Right lobe of liver (tissue), 6 donors: ENCODE measurements around the gene ABCG4. TPM values are rescaled to one million over a fixed set of nuclear protein-coding genes. Genes with fewer than 3 reads are reported as not detected.

Experiments
- ATAC-seq, 4 donors: fragments of 200-7000 bp; cut with Tn5 transposase; one replicate each; pipeline ENCODE4 v1.9.1; 2020; ENCODE audit warnings: mild to moderate bottlenecking in 4 of 4, moderate library complexity in 4 of 4
- DNase-seq, 3 donors: peaks; one replicate each; pipeline ENCODE4 v3.0.0-alpha.2; 2020
- H3K27ac ChIP-seq, 3 donors: fragments of 200-600 bp; one replicate each; pipeline ENCODE4 v1.8.0; 2022
- H3K27me3 ChIP-seq, 2 donors: fragments of 200-600 bp; one replicate each; pipeline ENCODE4 v1.8.0; 2022
- H3K36me3 ChIP-seq, 4 donors: fragments of 200-600 bp; sonication (generic) in 1 of 4; one replicate each; pipeline versions ENCODE4 v1.5.1 to v1.8.0; 2017 to 2022; ENCODE audit warnings: control low read depth in 1 of 4
- H3K4me1 ChIP-seq, 4 donors: fragments of 200-600 bp; sonication (generic) in 1 of 4; one replicate each; pipeline versions ENCODE4 v1.5.1 to v1.8.0; 2017 to 2022; ENCODE audit warnings: control low read depth in 1 of 4
- H3K4me3 ChIP-seq, 3 donors: fragments of 200-600 bp; one replicate each; pipeline ENCODE4 v1.8.0; 2022
- H3K9me3 ChIP-seq, 4 donors: fragments of 200-600 bp; sonication (generic) in 1 of 4; one replicate each; pipeline versions ENCODE4 v1.5.1 to v1.8.0; 2017 to 2022; ENCODE audit warnings: control low read depth in 1 of 4
- CTCF ChIP-seq, 4 donors: fragments of 200-600 bp in 3 of 4; fragments of 450-650 bp in 1 of 4; IDR thresholded peaks; one replicate each; pipeline versions ENCODE4 v1.5.1 to v1.8.0; 2016 to 2022; ENCODE audit warnings: antibody characterized with exemption in 4 of 4, mild to moderate bottlenecking in 2 of 4
- POLR2A ChIP-seq: fragments of 450-650 bp; IDR thresholded peaks from one replicate; pipeline ENCODE4 v1.6.1; 2017; ENCODE audit warnings: antibody characterized with exemption, mild to moderate bottlenecking
- WGBS: methylation state at CpG from one replicate; pipeline ENCODE4 v1.1.6; 2018; ENCODE audit warnings: low coverage, low lambda C conversion rate; ENCODE audit not compliant: insufficient coverage; ENCODE audit errors: missing lambda C conversion rate; 5-methylcytosine and 5-hydroxymethylcytosine counted together
- intact Hi-C, 2 donors: fragments of 100-400 bp; cut with DNase I; formaldehyde crosslinking; loops; one replicate each; pipeline versions ENCODE4 v1.11.2 to v1.14.1; 2022
- total RNA-seq, 6 experiments: library from RNA; depleted of rRNA in 2 of 6; stranded (reverse); fragments of >200 nt in 2 of 6; fragmentation: NEBNext Ultra II Directional in 3 of 6; extraction: Animal tissue kit (Norgen Biotek cat#: 25700) in 3 of 6; gene quantifications; one replicate each; pipeline versions ENCODE4 v1.1.0 to v1.2.4, GENCODE V29; 2016 to 2023
- donor health status: DM: no; HTN: yes; CAD: no.
- donor health status: DM: no; HTN: no; CAD: no.
- donor health status: DM: no; HTN: no; CAD: no.
- donor health status: DM: no; HTN: yes; CAD: no.
- donor health status: DM: no; HTN: yes; CAD: no.

The ABCG4 gene
- total RNA-seq, 6 experiments from 2014 or later = 0.04 to 0.22 (median 0.09) TPM; not detected in 2

GRCh38 chr11:119113716-119114115 lies 35.1 kb upstream of the ABCG4 start:
- ATAC-seq (no peak), DNase-seq (no peak)
- H3K9me3 ChIP-seq = no peaks in the 10 kb centered on the region
- TF ChIP-seq POLR2A (no peak), CTCF (IDR thresholded peaks at IDR 0.05) (no peak)
- peaks cover 0 to 32% (median 11%) of the 10 kb centered on the region in 4 donors for H3K36me3 ChIP-seq
- peaks cover 0 to 11% (median 1%) of the 10 kb centered on the region in 4 donors for H3K4me1 ChIP-seq
- no peak overlapping the region for H3K4me3 ChIP-seq
- H3K27ac ChIP-seq = no peak overlapping the region
- WGBS = no CpG with 5 or more reads among the region's 9 CpGs
- intact Hi-C loops = no loop called here
- no peaks in the 10 kb centered on the region for H3K27me3 ChIP-seq

GRCh38 chr11:119114351-119114750 lies 34.5 kb upstream of the ABCG4 start:
- H3K9me3 ChIP-seq = no peaks in the 10 kb centered on the region
- DNase-seq = no peak
- 40% methylated on average over 1 of the region's 5 CpGs for WGBS
- ATAC-seq = no peak
- peaks cover 0 to 5% (median 0%) of the 10 kb centered on the region in 4 donors for H3K4me1 ChIP-seq
- TF ChIP-seq CTCF (IDR thresholded peaks at IDR 0.05) = no peak
- TF ChIP-seq POLR2A = no peak
- intact Hi-C loops = no loop called here
- no peak overlapping the region for H3K4me3 ChIP-seq
- peaks cover 0 to 32% (median 11%) of the 10 kb centered on the region in 4 donors for H3K36me3 ChIP-seq
- H3K27me3 ChIP-seq = no peaks in the 10 kb centered on the region
- H3K27ac ChIP-seq = no peak overlapping the region

GRCh38 chr11:119115484-119116234 lies 33.2 kb upstream of the ABCG4 start:
- Histone ChIP-seq H3K27ac (peak overlapping the region in 2 of 3 donors; percentile 19 to 47), H3K27me3 (no peaks in the 10 kb centered on the region), H3K36me3 (peaks cover 0 to 32% (median 11%) of the 10 kb centered on the region in 4 donors), H3K4me3 (no peak overlapping the region), H3K4me1 (peaks cover 0 to 3% (median 0%) of the 10 kb centered on the region in 4 donors), H3K9me3 (no peaks in the 10 kb centered on the region)
- intact Hi-C loops = no loop called here
- DNase-seq = peak; percentile 64 to 76 (median 70)
- peak; percentile 73 to 90 (median 74) for ATAC-seq
- 49% methylated on average over 20 of the region's 24 CpGs for WGBS
- TF ChIP-seq CTCF (IDR thresholded peaks at IDR 0.05) (no peak), POLR2A (no peak)

GRCh38 chr11:119116235-119116594 lies 32.6 kb upstream of the ABCG4 start:
- H3K4me3 ChIP-seq = no peak overlapping the region

More at GRCh38 chr11:119116235-119116594, 32.6 kb upstream of the ABCG4 start:
- peak overlapping the region in 2 of 3 donors; percentile 19 to 47 for H3K27ac ChIP-seq
- TF ChIP-seq POLR2A (no peak), CTCF (IDR thresholded peaks at IDR 0.05) (no peak)
- peaks cover 0 to 30% (median 10%) of the 10 kb centered on the region in 4 donors for H3K36me3 ChIP-seq
- no peaks in the 10 kb centered on the region for H3K9me3 ChIP-seq
- 88% methylated on average over 2 of the region's 10 CpGs for WGBS
- peak in 1 of 4 donors; percentile 3 for ATAC-seq
- H3K4me1 ChIP-seq = peaks cover 0 to 5% (median 0%) of the 10 kb centered on the region in 4 donors
- intact Hi-C loops = no loop called here
- H3K27me3 ChIP-seq = no peaks in the 10 kb centered on the region
- no peak for DNase-seq
